NCI-H82 treated with DMSO at 0.1 percent for 48 hours (cell line): ENCODE measurements around the gene PRXL2A.
"Not testable (repeated sequence)": the region's sequence is repeated elsewhere in the genome, so short reads cannot be mapped to it uniquely, and the experiment has no call there.

Experiments
- DNase-seq: peaks from one replicate; lab custom pipeline; 2025; ENCODE audit not compliant: unreplicated experiment; lab: John Stamatoyannopoulos, UW

Gene PRXL2A

DNA sequence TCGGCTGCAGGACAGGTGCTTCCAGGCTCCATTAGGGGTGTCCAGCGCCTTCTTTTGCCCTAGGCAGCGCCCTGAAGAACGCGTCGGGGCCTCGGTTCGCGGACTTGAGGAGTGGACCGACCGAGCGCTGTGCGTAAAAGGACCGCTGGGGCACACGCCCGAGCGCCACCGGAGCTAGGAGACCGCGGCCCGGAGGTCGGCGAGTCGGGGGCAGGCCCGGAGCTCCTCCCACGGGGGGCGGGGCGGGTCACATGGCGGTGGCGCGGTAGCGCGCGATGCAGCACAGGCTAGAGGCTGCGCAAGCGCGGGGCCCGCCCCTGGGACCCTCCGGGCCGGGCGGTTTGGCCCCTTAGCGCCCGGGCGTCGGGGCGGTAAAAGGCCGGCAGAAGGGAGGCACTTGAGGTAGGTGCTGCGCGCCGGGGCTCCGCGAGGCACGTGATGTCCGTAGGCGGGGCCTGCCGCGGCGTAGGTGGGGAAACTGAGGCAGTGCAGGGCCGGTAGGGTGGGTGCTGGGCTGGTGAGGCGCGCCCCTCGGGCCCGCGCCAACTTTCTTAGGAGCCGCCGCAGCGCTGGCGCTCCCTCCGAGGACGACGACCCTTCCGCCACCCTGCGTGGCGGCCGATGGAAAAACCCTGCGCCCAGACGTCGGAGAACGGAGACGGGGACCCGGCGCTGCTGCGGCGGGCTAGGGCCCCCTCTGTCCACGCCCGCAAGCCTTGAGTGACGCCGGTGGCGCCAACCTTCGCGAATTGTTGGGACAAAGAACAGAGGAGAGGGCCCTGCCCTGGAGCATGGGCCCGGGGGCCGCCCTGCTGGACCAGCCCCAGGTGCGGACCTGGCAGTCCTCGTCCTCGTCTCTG lies at the start of gene PRXL2A:
TSS of gene PRXL2A (plus strand) at position 310 of the 860 bp plus-strand sequence. CDS start 11,917 bp downstream, outside the sequence.
- DNase-seq: peak; percentile 39

GRCh38 chr10:80358925-80359324 lies 49.4 kb upstream of the PRXL2A start:
- not testable (repeated sequence) for DNase-seq

DNA sequence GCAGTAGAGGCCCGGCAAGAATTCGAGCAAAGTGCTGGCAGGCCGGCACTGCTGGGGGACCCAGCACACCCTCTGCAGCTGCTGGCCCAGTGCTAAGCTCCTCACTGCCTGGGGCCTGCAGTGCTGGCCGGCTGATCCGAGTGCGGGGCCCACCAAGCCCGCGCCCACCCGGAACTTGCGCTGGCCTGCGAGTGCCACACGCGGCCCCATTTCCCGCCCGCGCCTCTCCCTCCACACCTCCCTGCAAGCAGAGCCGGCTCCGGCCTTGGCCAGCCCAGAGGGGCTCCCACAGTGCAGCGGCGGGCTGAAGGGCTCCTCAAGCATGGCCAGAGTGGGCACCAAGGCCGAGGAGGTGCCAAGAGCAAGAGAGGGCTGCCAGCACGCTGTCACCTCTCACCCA lies 48.7 kb upstream of the PRXL2A start:
- DNase-seq: no peak

GRCh38 chr10:80365510-80365909 lies 42.8 kb upstream of the PRXL2A start:
- DNase-seq: no peak

DNA sequence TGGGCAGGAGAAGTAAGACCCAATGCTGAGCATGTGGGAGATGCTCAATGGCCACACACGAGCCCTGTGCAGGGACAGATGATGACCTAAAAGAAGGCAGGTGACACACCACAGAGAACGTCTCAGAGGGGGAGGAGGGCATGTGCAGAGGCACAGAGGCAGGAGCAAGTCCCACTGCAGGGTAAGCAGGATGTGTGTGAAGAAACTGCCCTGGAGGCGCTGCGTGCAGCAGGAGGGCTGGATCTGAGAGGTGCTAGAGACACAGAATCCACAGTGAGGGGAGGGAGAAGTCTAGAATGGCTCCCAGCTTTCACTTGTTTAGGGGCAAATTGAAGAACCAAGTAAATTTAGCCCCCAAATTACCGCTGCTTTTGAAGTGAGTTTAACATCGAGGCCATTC lies 36.9 kb upstream of the PRXL2A start:
- no peak for DNase-seq

GRCh38 chr10:80372675-80373074 lies 35.7 kb upstream of the PRXL2A start:
- DNase-seq: no peak

DNA sequence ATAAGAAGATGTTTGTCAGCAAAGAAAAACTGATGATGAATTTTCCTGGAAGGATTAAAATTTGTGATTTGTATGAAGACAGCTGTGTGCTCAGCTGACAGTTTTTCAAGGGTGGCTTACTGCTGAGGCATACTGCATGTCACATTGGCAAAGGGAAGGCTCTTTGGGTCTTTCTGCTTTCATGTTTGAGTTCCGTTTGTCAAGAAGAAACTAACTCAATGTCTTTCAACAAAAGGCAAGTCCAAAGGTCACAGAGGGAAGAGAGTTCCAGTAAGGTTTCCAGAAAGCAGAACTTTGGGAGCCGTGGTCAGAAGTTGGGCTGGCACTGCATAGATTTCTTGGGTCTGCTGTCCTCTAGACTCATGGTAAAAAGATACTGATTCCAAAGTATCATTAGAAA lies 34.8 kb upstream of the PRXL2A start:
- DNase-seq: no peak

DNA sequence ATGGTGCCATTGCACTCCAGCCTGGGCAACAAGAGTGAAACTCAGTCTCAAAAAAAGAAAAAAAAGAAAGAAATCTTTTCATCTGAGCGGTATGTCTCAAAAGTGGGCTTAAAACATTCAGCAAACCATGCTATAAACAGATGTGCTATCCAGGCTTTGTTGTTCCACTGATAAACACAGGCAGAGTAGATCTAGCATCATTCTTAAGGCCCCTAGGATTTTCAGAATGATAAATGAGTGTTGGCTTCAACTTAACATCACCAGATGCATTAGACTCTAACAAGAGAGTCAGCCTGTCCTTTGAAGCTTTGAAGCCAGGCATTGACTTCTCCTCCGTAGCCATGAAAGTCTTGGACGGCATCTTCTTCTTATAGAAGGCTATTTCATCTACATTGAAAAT lies 28.6 kb upstream of the PRXL2A start:
- DNase-seq: no peak

DNA sequence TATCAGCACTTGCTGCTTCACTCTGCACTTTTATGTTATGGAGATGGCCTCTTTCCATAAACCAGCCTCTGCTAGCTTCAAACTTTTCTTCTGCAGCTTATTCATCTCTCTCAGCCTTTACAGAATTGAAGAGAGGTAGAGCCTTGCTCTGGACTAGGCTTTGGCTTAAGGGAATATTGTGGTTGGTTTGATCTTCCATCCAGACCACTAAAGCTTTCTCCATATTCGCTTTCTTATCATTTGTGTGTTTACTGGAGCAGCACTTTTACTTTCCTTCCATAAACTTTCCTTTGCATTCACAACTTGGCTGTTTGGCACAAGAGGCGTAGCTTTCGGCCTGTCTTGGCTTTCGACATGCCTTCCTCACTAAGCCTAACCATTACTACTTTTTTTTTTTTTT lies 28.2 kb upstream of the PRXL2A start:
- DNase-seq: no peak

- DNase-seq: peak; percentile 13
Measured at GRCh38 chr10:80382989-80383388, 25.4 kb upstream of the PRXL2A start.

DNA sequence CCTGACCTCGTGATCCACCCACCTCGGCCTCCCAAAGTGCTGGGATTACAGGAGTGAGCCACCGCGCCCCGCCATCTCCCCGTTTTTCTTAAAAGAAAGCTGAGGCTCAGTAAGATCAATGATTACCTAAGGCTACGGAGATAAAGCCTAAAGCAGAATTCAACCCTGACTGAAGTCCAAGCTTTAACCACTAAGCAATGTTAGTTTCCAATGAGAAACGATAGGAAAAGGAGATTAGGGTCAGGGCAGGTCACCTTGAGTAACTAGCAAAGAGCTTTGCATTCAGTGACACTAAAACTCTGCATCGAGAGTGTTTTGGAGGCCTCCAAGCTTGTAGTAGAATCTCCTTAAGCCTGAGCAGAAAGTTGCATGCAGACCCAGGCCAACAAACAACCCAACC lies 17.6 kb upstream of the PRXL2A start:
- no peak for DNase-seq

DNA sequence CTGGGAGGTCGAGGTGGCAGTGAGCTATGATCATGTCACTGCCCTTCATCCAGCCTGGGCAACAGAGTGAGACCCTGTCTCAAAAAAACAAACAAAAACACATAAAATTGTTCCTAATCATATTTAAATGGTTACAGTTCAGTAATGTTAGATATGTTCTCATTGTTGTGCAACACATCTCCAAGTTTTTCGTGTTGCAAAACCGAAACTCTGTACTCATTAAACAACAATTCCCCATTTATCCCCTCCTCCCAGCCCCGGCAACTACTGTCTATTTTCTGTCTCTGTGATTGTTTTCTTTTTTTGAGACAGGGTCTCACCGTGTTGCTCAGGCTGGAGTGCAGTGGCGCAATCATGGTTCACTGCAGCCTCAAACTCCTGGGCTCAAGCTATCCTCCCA lies 16.1 kb upstream of the PRXL2A start:
- DNase-seq: no peak

DNA sequence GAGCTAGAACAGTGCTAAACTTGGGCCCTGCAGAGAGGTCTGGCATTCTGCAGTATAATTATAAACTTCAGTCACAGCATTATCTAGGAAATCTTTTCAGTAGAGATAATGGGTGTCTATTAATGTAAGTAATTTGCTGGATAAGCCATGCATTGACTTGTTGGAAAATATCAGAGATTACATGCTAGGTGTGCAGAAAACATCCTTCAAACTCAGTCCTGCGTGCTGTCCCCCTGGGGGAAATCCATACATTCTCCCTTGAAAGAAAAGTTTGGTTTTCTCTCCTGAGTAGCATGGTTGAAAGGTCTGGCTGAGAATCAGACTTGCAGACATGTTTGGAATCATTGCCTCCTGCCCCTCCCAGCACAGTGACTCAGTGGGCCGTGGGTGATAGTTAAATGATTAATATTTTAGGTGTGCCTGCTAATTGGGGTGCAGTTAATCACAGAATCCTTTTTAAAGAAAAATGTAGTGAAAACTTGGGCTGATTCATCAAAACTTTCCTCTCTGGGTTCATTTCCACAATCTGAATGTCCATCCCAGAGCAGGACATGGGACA lies 13.9 kb upstream of the PRXL2A start:
- no peak for DNase-seq

DNA sequence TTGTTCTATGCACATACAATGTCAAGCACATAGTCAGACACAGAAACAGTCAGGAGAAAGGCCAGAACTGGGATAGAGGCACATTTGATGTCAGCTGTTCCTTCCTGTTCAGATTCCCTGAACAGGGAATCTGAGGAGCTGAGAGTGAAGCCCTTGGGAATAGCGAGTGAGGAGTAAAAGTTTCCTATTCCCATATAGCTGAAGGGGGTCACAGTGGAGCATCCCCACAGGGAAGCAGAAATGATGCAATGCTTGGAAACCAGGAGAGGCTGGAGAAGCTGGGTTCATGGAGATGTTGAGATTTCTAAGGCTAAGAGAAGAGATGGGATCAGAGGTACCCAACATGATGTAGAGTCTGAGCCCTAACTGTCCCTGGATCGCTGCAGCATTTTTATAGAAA lies 11.3 kb upstream of the PRXL2A start:
- DNase-seq: no peak

DNA sequence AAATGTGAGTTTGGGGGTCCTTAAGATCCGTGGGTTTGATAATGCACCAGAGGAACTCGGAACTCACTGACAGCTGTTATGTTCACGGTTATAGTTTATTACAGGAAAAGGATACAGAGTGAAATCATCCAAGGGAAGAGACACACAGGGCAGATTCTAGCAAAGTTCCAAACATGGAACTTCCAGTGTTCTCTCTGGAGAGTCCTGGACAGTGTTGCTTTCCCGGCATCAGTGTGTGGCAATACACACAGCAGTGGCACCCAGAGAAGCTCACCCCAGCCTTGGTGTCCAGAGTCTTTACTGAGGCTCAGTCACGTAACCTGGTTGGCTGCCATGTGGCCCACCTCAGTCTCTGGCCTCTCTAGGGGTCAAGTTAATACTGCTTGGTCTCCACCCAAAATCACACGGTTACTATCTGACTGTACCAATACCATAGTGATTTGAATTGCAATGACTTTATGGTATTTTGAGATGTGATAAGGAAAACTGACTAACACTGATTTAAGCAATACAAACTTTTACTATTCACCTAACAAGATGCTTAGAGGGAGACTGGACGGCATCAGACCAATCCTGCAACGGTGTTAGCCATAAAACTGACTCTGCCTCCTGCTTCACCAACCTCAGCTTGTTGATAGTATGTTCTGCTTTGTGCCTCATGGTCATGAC lies 8.1 kb upstream of the PRXL2A start:
- no peak for DNase-seq

- DNase-seq: no peak
Measured at GRCh38 chr10:80405035-80405434, 3.3 kb upstream of the PRXL2A start.

DNA sequence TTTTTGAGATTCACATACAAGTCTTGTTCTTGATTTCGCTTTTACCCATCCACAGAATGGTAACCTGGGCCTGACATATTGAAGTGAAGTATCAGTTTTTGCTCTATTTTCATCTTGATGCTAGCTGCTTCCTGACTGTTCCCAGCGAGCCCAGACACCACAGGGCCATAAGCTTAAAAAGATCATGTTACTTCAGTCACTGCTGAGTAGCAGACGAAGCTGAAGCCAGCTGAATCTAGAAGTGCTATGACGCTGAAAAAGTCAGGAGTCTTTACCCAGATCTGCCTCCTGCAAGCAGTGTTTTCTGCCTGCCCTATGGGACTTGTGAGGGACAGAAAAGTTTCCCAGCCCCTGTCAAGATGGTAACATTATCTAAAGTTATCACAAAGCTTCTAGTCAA lies 2.7 kb upstream of the PRXL2A start:
- peak; percentile 39 for DNase-seq

DNA sequence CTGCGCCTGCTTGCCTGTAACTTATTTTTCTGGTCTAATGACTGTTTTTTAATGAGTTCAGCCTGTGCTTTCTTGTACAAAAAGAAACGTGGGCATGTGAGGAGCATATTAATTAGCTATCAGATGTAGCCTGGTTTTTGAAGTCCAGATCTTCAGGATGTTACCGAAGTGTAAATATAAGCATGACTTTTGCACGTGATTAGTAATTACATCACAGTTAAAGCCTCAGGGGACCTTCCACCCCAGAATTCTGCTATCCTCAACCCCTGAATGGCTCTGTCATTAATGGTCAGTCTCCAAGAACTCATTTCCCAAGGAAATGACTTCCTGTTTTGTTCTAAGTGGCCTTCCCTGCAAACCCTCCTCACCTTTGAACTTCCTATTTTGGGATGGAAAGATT lies 2.1 kb upstream of the PRXL2A start:
- no peak for DNase-seq

DNA sequence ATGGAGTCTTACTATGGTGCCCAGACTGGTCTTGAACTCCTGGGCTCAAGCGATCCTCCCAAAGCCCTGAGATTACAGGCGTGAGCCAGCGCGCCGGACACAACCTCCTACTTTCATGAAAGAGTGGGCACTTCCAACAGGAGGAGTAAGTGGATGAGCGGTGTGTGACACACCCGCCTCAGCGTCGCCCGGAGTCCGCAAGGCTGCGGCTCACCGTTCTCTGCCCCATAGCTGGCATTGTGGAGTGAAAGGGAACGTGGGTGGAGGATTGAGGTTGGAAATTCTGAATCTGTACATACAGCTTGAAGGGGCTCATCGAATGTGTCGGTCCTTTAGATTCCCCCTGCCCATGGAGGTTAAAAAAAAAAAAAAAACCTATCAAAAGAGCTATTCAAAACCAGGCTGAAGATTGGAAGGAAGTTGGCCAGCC lies 524 bp upstream of the PRXL2A start:
- DNase-seq: no peak

- DNase-seq: no peak
Measured at GRCh38 chr10:80409121-80409520, 770 bp downstream of the PRXL2A start.

DNA sequence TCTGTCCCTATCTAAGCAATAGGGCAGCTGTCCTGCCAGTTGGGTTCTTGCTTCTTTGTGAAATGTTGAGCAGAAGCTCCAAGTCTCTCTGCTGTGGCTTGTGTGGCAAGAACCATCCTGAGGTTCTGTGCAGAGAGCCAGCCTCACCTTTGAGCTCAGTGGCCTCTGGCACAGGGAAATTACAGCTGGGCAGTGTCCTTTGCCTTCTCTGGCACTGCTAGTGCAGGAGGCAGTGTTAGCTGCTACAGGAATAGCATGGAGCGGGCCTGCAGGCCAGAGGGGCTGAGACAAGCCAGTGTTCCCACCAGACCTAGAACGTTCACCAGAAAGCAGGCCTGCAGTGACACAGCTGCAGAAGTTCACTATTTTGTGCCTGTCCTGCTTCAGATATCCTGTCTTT lies 1.8 kb downstream of the PRXL2A start:
- no peak for DNase-seq

DNA sequence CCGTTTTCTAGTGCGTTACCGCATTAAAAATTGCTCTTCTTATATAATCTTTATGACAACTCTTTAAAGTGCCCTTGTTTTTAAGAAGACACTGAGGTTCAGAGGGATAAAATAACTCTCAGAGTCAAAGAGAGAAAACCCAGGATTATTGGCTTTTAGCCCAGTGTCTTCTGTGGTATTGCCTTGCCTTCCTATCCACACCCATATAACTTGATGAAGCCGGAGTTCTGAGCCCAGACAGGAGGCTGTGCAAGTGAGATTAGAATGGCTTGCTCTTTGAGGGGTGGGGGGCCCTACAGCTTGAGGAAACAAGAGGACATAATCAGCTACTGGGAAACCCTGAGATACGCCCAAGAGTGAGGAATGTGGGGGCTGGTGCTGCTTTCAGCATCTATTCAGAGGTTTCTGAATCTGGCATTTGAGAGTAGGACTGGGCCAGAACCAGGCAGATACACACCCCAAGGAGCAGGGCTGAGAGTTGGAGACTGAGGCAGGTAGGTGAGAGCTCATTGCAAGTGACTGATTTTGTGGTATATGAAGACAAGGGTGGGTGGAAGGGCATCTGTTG lies 2.3 kb downstream of the PRXL2A start:
- DNase-seq: no peak
